Stimulated activated naive CD4-positive, alpha-beta T cell treated with Interleukin-2 at 50 U/mL for 16 hours (primary cell): ENCODE measurements around the gene METRNL.
A peak's percentile ranks its signal among the peaks of the same experiment; 100 is the strongest.

ENCODE experiments used
- DNase-seq: peaks from one replicate; lab custom pipeline; 2025; lab: John Stamatoyannopoulos, UW

METRNL gene

GRCh38 chr17:83092186-83092585 is 12.8 kb downstream of the METRNL start:
- DNase-seq, result no peak

- DNase-seq, result no peak
These were observed 13.5 kb downstream of the METRNL start for GRCh38 chr17:83092931-83093330.

GRCh38 chr17:83093506-83093905 is 14.1 kb downstream of the METRNL start:
- no peak for DNase-seq

- DNase-seq, result no peak
These were observed 14.9 kb downstream of the METRNL start for GRCh38 chr17:83094291-83094690.

DNA sequence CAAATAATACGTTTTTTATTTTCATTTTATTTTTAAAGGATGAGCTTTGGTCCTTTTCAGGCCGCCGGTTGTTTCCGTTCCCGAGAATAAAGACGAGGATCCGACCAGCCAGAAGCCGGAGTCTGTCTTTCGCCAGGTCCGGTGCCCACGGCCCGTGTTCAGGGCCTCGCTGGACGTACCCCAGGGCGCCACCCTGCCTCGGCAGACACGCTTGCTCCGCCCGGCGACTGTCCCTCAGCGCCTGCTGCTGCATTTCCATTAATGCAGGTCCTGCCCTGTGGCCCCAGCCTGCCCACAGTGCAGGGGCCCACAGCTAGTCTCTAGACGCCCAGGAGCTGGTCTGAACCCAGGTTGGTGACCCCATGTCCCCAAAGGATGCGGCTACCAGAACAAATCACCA is 15.6 kb downstream of the METRNL start:
- DNase-seq, result no peak

- no peak for DNase-seq
These were observed 17.2 kb downstream of the METRNL start for GRCh38 chr17:83096401-83097224.

GRCh38 chr17:83097831-83098230 is 18.4 kb downstream of the METRNL start:
- DNase-seq, result no peak

DNA sequence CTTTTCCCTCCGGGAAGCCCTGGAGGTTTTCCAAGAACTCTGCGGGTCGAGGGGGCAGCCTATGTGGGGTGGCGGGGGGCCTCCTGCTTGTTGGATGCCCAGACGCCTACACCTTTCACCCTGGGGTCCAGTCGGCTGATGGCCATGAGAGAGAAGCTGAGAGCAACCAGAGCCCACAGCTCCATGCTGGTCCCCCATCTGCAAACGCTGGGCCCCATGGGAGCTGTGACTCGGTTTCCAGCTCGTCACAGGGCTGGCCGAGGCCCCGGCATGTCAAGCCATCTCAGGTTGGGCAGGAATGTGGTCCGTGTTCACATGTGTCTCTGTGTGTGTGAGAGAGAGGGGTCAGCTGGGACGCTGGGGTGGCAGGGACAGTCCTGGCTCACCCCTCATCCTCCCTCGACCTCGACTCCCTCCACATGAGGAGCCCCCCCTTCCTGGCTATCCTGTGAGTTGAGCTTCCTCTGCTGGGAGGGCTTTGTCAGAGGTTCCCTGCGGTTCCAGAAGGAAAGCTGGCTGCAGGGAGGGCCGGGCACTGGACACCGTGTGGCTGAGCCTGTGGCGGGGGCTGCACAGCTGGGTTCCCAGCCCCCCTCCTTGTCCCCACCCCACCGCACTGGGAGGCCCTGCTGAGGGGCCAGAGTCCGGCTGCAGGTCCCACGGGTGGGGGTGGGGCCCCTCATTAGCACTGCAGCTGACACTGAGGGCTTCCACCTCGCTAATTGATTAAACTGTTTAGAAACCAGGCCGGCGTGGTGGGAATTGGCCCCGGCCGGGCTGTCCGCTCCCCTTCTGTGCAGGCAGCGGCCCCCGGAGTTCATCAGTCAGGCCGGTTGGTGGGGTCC is 19.1 kb downstream of the METRNL start:
- DNase-seq, result no peak

DNA sequence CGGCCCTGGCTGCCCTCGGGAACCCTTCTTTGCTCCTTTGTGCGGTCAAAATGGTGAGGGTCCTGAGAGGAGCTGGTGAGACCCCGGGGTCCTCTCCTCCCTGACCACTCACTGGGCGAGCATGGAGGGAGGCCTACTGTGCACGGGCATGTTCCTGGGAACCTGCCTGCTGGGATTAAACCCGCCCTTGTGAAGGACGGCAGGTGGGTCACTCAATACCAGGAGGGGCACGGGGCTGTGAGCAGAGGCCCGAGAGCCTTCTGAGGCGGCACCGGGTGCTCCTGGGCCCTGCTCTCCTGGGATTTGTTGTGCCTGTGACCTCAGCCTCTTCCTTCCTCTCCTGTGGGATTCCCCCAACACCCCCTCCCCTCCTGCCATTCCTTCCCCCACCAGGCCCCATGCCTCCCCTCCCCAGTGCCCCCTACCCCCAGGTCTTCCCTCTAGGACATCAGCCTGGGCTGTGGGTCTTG is 19.7 kb downstream of the METRNL start:
- DNase-seq, result no peak

GRCh38 chr17:83099570-83100181 is 20.3 kb downstream of the METRNL start:
- DNase-seq, result no peak

GRCh38 chr17:83100220-83100852 is 20.9 kb downstream of the METRNL start:
- no peak for DNase-seq

- DNase-seq, result no peak
These were observed 21.5 kb downstream of the METRNL start for GRCh38 chr17:83100853-83101391.

DNA sequence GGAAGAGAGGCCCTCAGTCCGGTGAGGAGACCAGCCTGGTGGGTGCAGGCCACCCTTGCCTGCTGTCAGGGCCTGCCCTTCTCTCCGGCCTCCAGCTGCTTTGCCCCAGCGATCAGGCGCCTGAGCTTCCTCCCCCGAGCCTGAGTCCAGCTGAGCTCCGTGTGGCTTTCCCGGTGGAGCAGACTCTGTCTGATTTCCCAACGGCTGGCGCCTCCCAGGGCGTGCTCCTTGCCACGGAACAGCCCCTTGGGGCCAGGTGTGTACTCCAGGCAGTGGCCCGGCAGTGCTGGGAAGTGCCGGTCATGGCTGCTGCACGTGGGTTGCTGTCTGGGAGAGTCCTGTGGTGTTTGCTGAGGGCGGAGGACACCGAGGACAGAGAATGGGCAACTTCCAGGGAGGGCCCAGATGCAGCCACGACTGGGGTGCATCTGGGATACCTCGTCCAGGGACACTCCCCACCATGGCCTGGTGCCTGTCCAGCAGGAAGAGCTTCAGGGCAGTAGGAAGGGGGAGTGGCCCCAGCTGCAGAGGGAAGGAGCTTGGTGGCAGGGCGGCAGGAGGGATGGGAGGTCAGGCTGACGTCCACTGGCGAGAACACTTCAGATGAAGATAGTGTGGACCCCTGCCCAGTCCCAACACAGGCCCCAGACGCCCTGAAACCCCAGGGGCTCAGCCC is 22.5 kb downstream of the METRNL start:
- DNase-seq, result no peak

DNA sequence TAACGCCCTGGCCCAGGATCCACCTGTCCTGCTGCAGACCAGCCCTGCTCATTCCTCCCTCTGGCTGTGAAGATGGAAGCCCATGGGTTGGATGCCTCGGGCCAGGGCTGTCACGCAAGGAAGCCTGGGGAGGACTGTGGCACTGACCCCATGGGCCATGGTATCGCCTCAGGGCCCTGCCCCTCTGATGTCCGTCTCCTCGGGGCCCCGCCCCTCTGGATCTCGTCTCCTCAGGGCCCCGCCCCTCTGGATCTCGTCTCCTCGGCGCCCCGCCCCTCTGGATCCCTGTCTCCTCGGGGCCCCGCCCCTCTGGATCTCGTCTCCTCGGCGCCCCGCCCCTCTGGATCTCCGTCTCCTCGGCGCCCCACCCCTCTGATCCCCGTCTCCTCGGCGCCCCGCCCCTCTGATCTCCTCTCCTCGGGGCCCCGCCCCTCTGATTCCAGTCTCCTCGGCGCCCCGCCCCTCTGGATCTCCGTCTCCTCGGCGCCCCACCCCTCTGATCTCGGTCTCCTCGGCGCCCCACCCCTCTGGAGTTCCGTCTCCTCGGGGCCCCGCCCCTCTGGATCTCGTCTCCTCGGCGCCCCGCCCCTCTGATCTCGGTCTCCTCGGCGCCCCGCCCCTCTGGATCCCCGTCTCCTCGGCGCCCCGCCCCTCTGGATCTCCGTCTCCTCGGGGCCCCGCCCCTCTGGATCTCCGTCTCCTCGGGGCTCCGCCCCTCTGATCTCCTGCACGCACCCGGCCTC is 24.0 kb downstream of the METRNL start:
- DNase-seq, result peak; percentile 38

DNA sequence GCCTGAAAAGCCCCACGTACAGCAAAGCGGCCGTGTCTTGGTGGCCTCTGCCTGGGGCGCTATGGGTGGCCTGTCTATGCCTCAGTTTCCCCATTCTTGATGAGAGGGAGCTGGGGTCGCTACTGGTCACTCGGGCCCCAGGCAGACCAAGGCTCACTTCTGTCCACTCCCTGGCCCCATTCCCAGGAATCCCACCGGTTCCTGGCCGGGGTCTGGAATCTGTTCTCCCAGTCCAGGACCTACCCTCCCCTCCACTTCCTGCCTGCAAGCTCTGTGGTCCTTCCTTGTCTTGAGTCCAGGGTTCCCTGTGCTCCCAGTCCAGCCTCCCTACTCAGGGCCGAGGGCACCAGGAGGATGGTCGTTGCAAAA is 24.5 kb downstream of the METRNL start:
- no peak for DNase-seq

DNA sequence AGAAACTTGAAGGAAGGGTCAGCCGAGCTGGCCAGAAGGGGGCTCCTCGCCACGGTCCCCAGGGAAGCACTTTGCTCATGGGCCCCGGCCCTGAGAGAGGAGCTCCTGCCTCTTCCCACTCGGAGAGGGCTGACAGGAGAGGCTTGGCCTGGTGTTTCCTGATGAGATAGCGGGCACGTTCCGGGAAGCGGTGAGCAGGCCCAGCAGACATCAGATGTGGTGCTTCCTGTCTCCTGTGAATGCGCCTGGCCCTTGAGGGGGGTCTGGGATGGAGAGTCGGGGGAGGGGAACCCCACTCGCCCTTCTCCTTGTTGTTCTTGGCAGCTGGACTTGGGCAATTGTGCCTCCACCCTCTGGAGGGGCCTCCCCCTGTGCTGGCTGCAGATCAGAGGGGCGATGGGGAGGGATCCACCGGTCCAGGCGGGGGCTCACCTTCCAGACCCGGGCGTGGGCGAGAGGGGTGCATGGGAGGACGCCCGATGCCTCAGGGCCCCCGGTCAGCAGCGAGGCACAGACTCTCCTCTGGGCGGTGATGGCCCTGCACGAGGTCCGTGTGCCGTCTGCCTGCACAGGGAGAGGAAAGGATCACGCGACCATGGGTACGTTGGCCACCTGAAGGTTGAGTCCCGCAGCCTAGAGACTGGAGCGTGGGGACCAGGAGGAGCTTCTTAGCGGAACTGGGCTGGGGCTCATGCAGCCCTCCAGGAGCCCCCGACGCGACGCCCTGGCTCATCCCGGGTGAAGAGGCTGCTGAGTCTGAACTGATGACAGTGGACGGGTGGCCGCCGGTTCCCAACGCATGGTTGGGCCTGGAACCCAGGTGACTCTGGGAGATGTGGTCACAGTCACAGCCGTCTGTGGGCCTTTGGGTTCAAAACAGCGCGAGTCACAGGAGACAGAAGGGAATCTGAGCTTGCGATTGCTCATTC is 25.4 kb downstream of the METRNL start:
- no peak for DNase-seq

GRCh38 chr17:83105512-83105911 is 26.1 kb downstream of the METRNL start:
- DNase-seq, result no peak

- no peak for DNase-seq
These were observed 26.7 kb downstream of the METRNL start for GRCh38 chr17:83106056-83106588.
